PC-3 (cell line): ENCODE data around the gene CAPN13. TPM values are rescaled to one million over a fixed set of nuclear protein-coding genes. Genes with fewer than 3 reads are reported as not detected.
"Not testable (repeated sequence)": the region's sequence is repeated elsewhere in the genome, so short reads cannot be mapped to it uniquely, and the experiment has no call there.

Experiments used
- ATAC-seq: fragments of 200-7000 bp; cut with Tn5 transposase; 2 replicates; pipeline ENCODE4 v1.9.1; 2020; ENCODE audit warnings: mild to moderate bottlenecking, moderate library complexity
- BruUV-seq: library from RNA; stranded (reverse); fragments of 400-500 nt; replicated peaks from 2 replicates; lab custom pipeline; 2021; lab: Mats Ljungman, UMichigan
- CTCF ChIA-PET: fragments of 300-600 bp; sonication (Branson Sonifier 250); formaldehyde crosslinking; loops from one replicate; lab custom pipeline; 2022; ENCODE audit warnings: antibody characterized with exemption; lab: Charles Lee
- POLR2A ChIA-PET: fragments of 300-600 bp; sonication (Branson Sonifier 250); formaldehyde crosslinking; loops from one replicate; lab custom pipeline; 2022; ENCODE audit warnings: antibody characterized with exemption; ENCODE audit not compliant: unreplicated experiment; lab: Charles Lee
- DNase-seq: peaks from one replicate; pipeline ENCODE4 v3.0.0-alpha.2; 2015
- H2AFZ ChIP-seq: fragments of 300-600 bp; sonication (generic); 2 replicates; pipeline ENCODE4 v1.6.0; 2016; ENCODE audit warnings: antibody characterized with exemption, low read length
- H3F3A ChIP-seq: fragments of 300-600 bp; sonication (generic); one replicate; pipeline ENCODE4 v1.6.0; 2017; ENCODE audit warnings: antibody characterized with exemption, low read length, control low read depth, mild to moderate bottlenecking; ENCODE audit not compliant: unreplicated experiment
- H3K27ac ChIP-seq: fragments of 300-600 bp; sonication (generic); 2 replicates; pipeline ENCODE4 v1.5.1; 2016; ENCODE audit warnings: mild to moderate bottlenecking, low read length
- H3K27me3 ChIP-seq: fragments of 300-600 bp; sonication (generic); 2 replicates; pipeline ENCODE4 v1.6.1; 2016; ENCODE audit warnings: low read length, mixed read lengths
- H3K36me3 ChIP-seq: fragments of 300-600 bp; sonication (generic); 2 replicates; pipeline ENCODE4 v1.6.1; 2016; ENCODE audit warnings: low read depth, mixed run types, low read length, mixed read lengths
- H3K4me1 ChIP-seq: fragments of 300-600 bp; sonication (generic); 2 replicates; pipeline ENCODE4 v1.5.1; 2016; ENCODE audit warnings: low read length; ENCODE audit not compliant: insufficient read depth
- H3K4me2 ChIP-seq: fragments of 300-600 bp; sonication (generic); 2 replicates; pipeline ENCODE4 v1.6.0; 2016; ENCODE audit warnings: low read length
- H3K4me3 ChIP-seq: fragments of 300-600 bp; sonication (generic); 2 replicates; pipeline ENCODE4 v1.5.1; 2016; ENCODE audit warnings: mild to moderate bottlenecking, low read length, mixed read lengths
- H3K79me2 ChIP-seq: fragments of 300-600 bp; sonication (generic); 2 replicates; pipeline ENCODE4 v1.6.1; 2017; ENCODE audit warnings: low read length, mixed read lengths
- H3K9ac ChIP-seq: fragments of 300-600 bp; sonication (generic); 2 replicates; pipeline ENCODE4 v1.6.0; 2016; ENCODE audit warnings: mild to moderate bottlenecking, low read length
- H3K9me2 ChIP-seq: fragments of 300-600 bp; sonication (generic); replicated peaks from 2 replicates; pipeline ENCODE4 v1.6.1; 2016; ENCODE audit warnings: mixed run types, low read length, mixed read lengths
- H3K9me3 ChIP-seq: fragments of 300-600 bp; sonication (generic); 2 replicates; pipeline ENCODE4 v1.6.1; 2016; ENCODE audit warnings: low read length, mixed read lengths
- H4K20me1 ChIP-seq: fragments of 300-600 bp; sonication (generic); 2 replicates; pipeline ENCODE4 v1.6.1; 2016; ENCODE audit warnings: low read length, mixed read lengths
- CTCF ChIP-seq: fragments of 300-600 bp; sonication (generic); conservative IDR thresholded peaks from 2 replicates; pipeline ENCODE4 v1.5.1; 2017; ENCODE audit warnings: antibody characterized with exemption, low read depth, mild to moderate bottlenecking, low read length
- EZH2 ChIP-seq: fragments of 300-600 bp; sonication (generic); IDR thresholded peaks from one replicate; pipeline ENCODE4 v1.6.1; 2017; ENCODE audit warnings: antibody characterized with exemption, mild to moderate bottlenecking, low read length; ENCODE audit not compliant: unreplicated experiment
- EZH2phosphoT487 ChIP-seq: fragments of 300-600 bp; sonication (generic); IDR thresholded peaks from 2 replicates; pipeline ENCODE4 v1.6.1; 2018; ENCODE audit warnings: mild to moderate bottlenecking, antibody characterized with exemption, low read length, borderline replicate concordance
- intact Hi-C: fragments of 100-400 bp; cut with micrococcal nuclease; formaldehyde crosslinking; loops from 2 replicates; pipeline ENCODE4 v1.9.0; 2023
- total RNA-seq: library from RNA; depleted of rRNA; stranded (reverse); fragments of >200 nt; gene quantifications from 2 replicates; pipeline ENCODE4 v1.2.3, GENCODE V29; 2014

The CAPN13 gene
- total RNA-seq, 1 experiment from 2014 or later: 0.44 TPM

GRCh38 chr2:30704309-30705020 is 102.8 kb downstream of the CAPN13 start:
- no TSS peak for BruUV-seq
- no peaks in the 10 kb centered on the region for H3K36me3 ChIP-seq
- H4K20me1 ChIP-seq: no peaks in the 10 kb centered on the region
- H3K27me3 ChIP-seq: no peaks in the 10 kb centered on the region
- no peak overlapping the region for H2AFZ ChIP-seq
- ATAC-seq (no peak), DNase-seq (no peak)
- no peaks in the 10 kb centered on the region for H3K79me2 ChIP-seq
- H3K9me2 ChIP-seq: no peaks in the 10 kb centered on the region
- H3K9me3 ChIP-seq: peaks cover 12% of the 10 kb centered on the region
- no peak overlapping the region for H3K4me2 ChIP-seq
- CTCF ChIA-PET: no interaction called here
- TF ChIP-seq EZH2: no peak
- no peak for TF ChIP-seq EZH2phosphoT487
- TF ChIP-seq CTCF: no peak
- no peaks in the 10 kb centered on the region for H3F3A ChIP-seq
- intact Hi-C loops: loop anchor here (5.0 to 10.0 kb wide), 2 partner anchors 130 to 612 kb away; no protein-coding TSS in a partner anchor
- POLR2A ChIA-PET: no interaction called here
- no peak overlapping the region for H3K9ac ChIP-seq
- no peak overlapping the region for H3K4me3 ChIP-seq
- no peaks in the 10 kb centered on the region for H3K4me1 ChIP-seq
- H3K27ac ChIP-seq: no peak overlapping the region

GRCh38 chr2:30702694-30703093 is 104.6 kb downstream of the CAPN13 start:
- H2AFZ ChIP-seq: no peak overlapping the region
- H4K20me1 ChIP-seq: no peaks in the 10 kb centered on the region
- no peak for TF ChIP-seq CTCF
- TF ChIP-seq EZH2: no peak
- no peak for TF ChIP-seq EZH2phosphoT487
- no peaks in the 10 kb centered on the region for H3K9me2 ChIP-seq
- H3K4me1 ChIP-seq: no peaks in the 10 kb centered on the region
- DNase-seq (no peak), ATAC-seq (no peak)
- no peak overlapping the region for H3K27ac ChIP-seq
- H3K9ac ChIP-seq: no peak overlapping the region
- no peaks in the 10 kb centered on the region for H3K27me3 ChIP-seq
- BruUV-seq: no TSS peak
- ChIA-PET CTCF (no interaction called here), POLR2A (no interaction called here)
- H3K4me3 ChIP-seq: no peak overlapping the region
- peaks cover 16% of the 10 kb centered on the region for H3K9me3 ChIP-seq
- H3K79me2 ChIP-seq: no peaks in the 10 kb centered on the region
- no peaks in the 10 kb centered on the region for H3F3A ChIP-seq
- intact Hi-C loops: loop anchor here (10.0 kb wide), 1 partner anchor 128 kb away; no protein-coding TSS in a partner anchor
- H3K4me2 ChIP-seq: no peak overlapping the region
- H3K36me3 ChIP-seq: no peaks in the 10 kb centered on the region

- Histone ChIP-seq H3K27ac (no peak overlapping the region), H3K4me1 (no peaks in the 10 kb centered on the region), H3K9me3 (peaks cover 16% of the 10 kb centered on the region), H3K9ac (no peak overlapping the region), H3K36me3 (no peaks in the 10 kb centered on the region), H3F3A (no peaks in the 10 kb centered on the region), H3K79me2 (no peaks in the 10 kb centered on the region), H4K20me1 (no peaks in the 10 kb centered on the region), H3K9me2 (no peaks in the 10 kb centered on the region), H3K27me3 (no peaks in the 10 kb centered on the region), H3K4me3 (no peak overlapping the region), H3K4me2 (no peak overlapping the region), H2AFZ (no peak overlapping the region)
- intact Hi-C loops: loop anchor here (10.0 kb wide), 1 partner anchor 127 kb away; no protein-coding TSS in a partner anchor
- no peak for ATAC-seq
- no peak for TF ChIP-seq EZH2
- no peak for TF ChIP-seq EZH2phosphoT487
- TF ChIP-seq CTCF: no peak
- BruUV-seq: no TSS peak
- ChIA-PET POLR2A (no interaction called here), CTCF (no interaction called here)
- DNase-seq: no peak
These were observed 105.5 kb downstream of the CAPN13 start for GRCh38 chr2:30701782-30702181.

- H3K4me2 ChIP-seq, H3K4me3 ChIP-seq, H3K27ac ChIP-seq, POLR2A ChIA-PET, H3K9ac ChIP-seq, H3K4me1 ChIP-seq, H2AFZ ChIP-seq, DNase-seq, H3K9me2 ChIP-seq, CTCF ChIA-PET, BruUV-seq, intact Hi-C loops, H4K20me1 ChIP-seq, ATAC-seq, H3F3A ChIP-seq, H3K27me3 ChIP-seq, H3K36me3 ChIP-seq, H3K79me2 ChIP-seq: not testable (repeated sequence)
- peaks cover 15% of the 10 kb centered on the region for H3K9me3 ChIP-seq
These were observed 109.8 kb downstream of the CAPN13 start for GRCh38 chr2:30697242-30698103.
